H9 (cell line): Measurements from ENCODE around the gene PDPN. TPM values are rescaled to one million over a fixed set of nuclear protein-coding genes. Genes with fewer than 3 reads are reported as not detected.

Source experiments
- DNase-seq: peaks from one replicate; pipeline ENCODE4 v3.0.0-alpha.2; 2017
- H2AFZ ChIP-seq: one replicate; pipeline ENCODE4 v1.6.1; 2013; ENCODE audit warnings: mild to moderate bottlenecking, low read length, control low read depth, moderate library complexity
- H2AK5ac ChIP-seq: 2 replicates; pipeline ENCODE4 v1.6.1; 2013; ENCODE audit warnings: low read length, control low read depth, mixed read lengths; ENCODE audit not compliant: insufficient read length
- H2BK120ac ChIP-seq: one replicate; pipeline ENCODE4 v1.6.1; 2013; ENCODE audit warnings: low read depth, mild to moderate bottlenecking, low read length, control low read depth, inconsistent platforms; ENCODE audit not compliant: poor library complexity, severe bottlenecking
- H2BK12ac ChIP-seq: 2 replicates; pipeline ENCODE4 v1.6.1; 2013; ENCODE audit warnings: low read length, control low read depth, mixed read lengths, low read depth; ENCODE audit not compliant: insufficient read length
- H2BK15ac ChIP-seq: 2 replicates; pipeline ENCODE4 v1.6.1; 2013; ENCODE audit warnings: low read depth, low read length, control low read depth
- H2BK20ac ChIP-seq: one replicate; pipeline ENCODE4 v1.6.1; 2013; ENCODE audit warnings: low read depth, mild to moderate bottlenecking, low read length, control low read depth, inconsistent platforms; ENCODE audit not compliant: poor library complexity, severe bottlenecking
- H2BK5ac ChIP-seq: 2 replicates; pipeline ENCODE4 v1.6.1; 2013; ENCODE audit warnings: low read length, control low read depth, mixed read lengths; ENCODE audit not compliant: insufficient read length
- H3K14ac ChIP-seq: 2 replicates; pipeline ENCODE4 v1.6.1; 2013; ENCODE audit warnings: low read length, control low read depth; ENCODE audit not compliant: insufficient read depth
- H3K18ac ChIP-seq: 2 replicates; pipeline ENCODE4 v1.6.1; 2013; ENCODE audit warnings: low read depth, mild to moderate bottlenecking, mixed read lengths, low read length, control low read depth; ENCODE audit not compliant: insufficient read length
- H3K23ac ChIP-seq: 2 replicates; pipeline ENCODE4 v1.6.1; 2013; ENCODE audit warnings: low read length, control low read depth, mixed read lengths, low read depth; ENCODE audit not compliant: insufficient read length
- H3K23me2 ChIP-seq: 2 replicates; pipeline ENCODE4 v1.6.1; 2013; ENCODE audit warnings: low read depth, mild to moderate bottlenecking, mixed read lengths, low read length, control low read depth; ENCODE audit not compliant: insufficient read length, poor library complexity, severe bottlenecking
- H3K27ac ChIP-seq: 2 replicates; pipeline ENCODE4 v1.5.1; 2013; ENCODE audit warnings: low read length, control low read depth, mixed read lengths, low read depth; ENCODE audit not compliant: insufficient read length
- H3K27me3 ChIP-seq: 2 replicates; pipeline ENCODE4 v1.6.1; 2013; ENCODE audit warnings: low read length, control low read depth, inconsistent platforms; ENCODE audit not compliant: insufficient read depth
- H3K4ac ChIP-seq: 2 replicates; pipeline ENCODE4 v1.6.1; 2013; ENCODE audit warnings: low read depth, mild to moderate bottlenecking, control low read depth, inconsistent platforms, low read length, moderate library complexity
- H3K4me1 ChIP-seq: 2 replicates; pipeline ENCODE4 v1.6.1; 2013; ENCODE audit warnings: low read length, control low read depth, inconsistent platforms; ENCODE audit not compliant: insufficient read depth
- H3K4me2 ChIP-seq: 2 replicates; pipeline ENCODE4 v1.6.1; 2013; ENCODE audit warnings: low read length, control low read depth, mixed read lengths; ENCODE audit not compliant: insufficient read length, insufficient read depth
- H3K56ac ChIP-seq: 2 replicates; pipeline ENCODE4 v1.6.1; 2013; ENCODE audit warnings: low read depth, mild to moderate bottlenecking, mixed read lengths, low read length, control low read depth; ENCODE audit not compliant: insufficient read length
- H3K79me1 ChIP-seq: 2 replicates; pipeline ENCODE4 v1.6.1; 2013; ENCODE audit warnings: low read depth, mild to moderate bottlenecking, moderate library complexity, low read length, control low read depth, inconsistent platforms; ENCODE audit not compliant: insufficient read depth, poor library complexity, severe bottlenecking
- H3K79me2 ChIP-seq: 2 replicates; pipeline ENCODE4 v1.6.1; 2013; ENCODE audit warnings: low read length, control low read depth, inconsistent platforms; ENCODE audit not compliant: insufficient read depth
- H3K9ac ChIP-seq: 2 replicates; pipeline ENCODE4 v1.6.1; 2013; ENCODE audit warnings: low read length, control low read depth, mixed read lengths; ENCODE audit not compliant: insufficient read length; ENCODE audit errors: extremely low read depth
- H3K9me3 ChIP-seq: one replicate; pipeline ENCODE4 v1.6.1; 2013; ENCODE audit warnings: low read depth, low read length, inconsistent platforms; ENCODE audit not compliant: control insufficient read depth
- H3T11ph ChIP-seq: one replicate; pipeline ENCODE4 v1.6.1; 2013; ENCODE audit warnings: mild to moderate bottlenecking, low read length, control low read depth, inconsistent platforms
- H4K20me1 ChIP-seq: one replicate; pipeline ENCODE4 v1.6.1; 2013; ENCODE audit not compliant: control insufficient read depth, insufficient read length, insufficient read depth
- H4K5ac ChIP-seq: 2 replicates; pipeline ENCODE4 v1.6.1; 2013; ENCODE audit warnings: low read depth, mild to moderate bottlenecking, mixed read lengths, low read length, control low read depth; ENCODE audit not compliant: insufficient read length
- H4K8ac ChIP-seq: replicated peaks from 2 replicates; pipeline ENCODE4 v1.6.1; 2013; ENCODE audit warnings: low read length, control low read depth, mixed read lengths, low read depth; ENCODE audit not compliant: insufficient read length
- H4K91ac ChIP-seq: 2 replicates; pipeline ENCODE4 v1.6.1; 2013; ENCODE audit warnings: low read depth, mild to moderate bottlenecking, moderate library complexity, mixed read lengths, low read length, control low read depth; ENCODE audit not compliant: insufficient read length
- H3K27ac Mint-ChIP-seq, 3 experiments: 2 replicates in 2 of 3; 3 replicates in 1 of 3; pipeline ENCODE4 v1.8.0; 2020 to 2021; ENCODE audit warnings: mixed read lengths in 3 of 3, mild to moderate bottlenecking in 1 of 3, moderate library complexity in 1 of 3
- H3K27me3 Mint-ChIP-seq: 2 replicates; pipeline ENCODE4 v1.8.0; 2021; ENCODE audit warnings: low read depth, mild to moderate bottlenecking, moderate library complexity, mixed read lengths
- H3K36me3 Mint-ChIP-seq, 3 experiments: 2 replicates in 2 of 3; 3 replicates in 1 of 3; pipeline ENCODE4 v1.8.0; 2020 to 2021; ENCODE audit warnings: low read depth in 3 of 3, mixed read lengths in 3 of 3; ENCODE audit not compliant: insufficient read depth in 1 of 3
- H3K4me1 Mint-ChIP-seq, 2 experiments: 2 replicates each; pipeline ENCODE4 v1.8.0; 2020; ENCODE audit warnings: mixed read lengths in 2 of 2
- H3K4me3 Mint-ChIP-seq, 2 experiments: 2 replicates in 1 of 2; 3 replicates in 1 of 2; pipeline ENCODE4 v1.8.0; 2020 to 2021; ENCODE audit warnings: mild to moderate bottlenecking in 2 of 2, mixed read lengths in 2 of 2, moderate library complexity in 1 of 2
- H3K9me3 Mint-ChIP-seq, 2 experiments: 2 replicates in 1 of 2; 3 replicates in 1 of 2; pipeline ENCODE4 v1.8.0; 2020; ENCODE audit warnings: mild to moderate bottlenecking in 2 of 2, mixed read lengths in 2 of 2, moderate library complexity in 1 of 2
- WGBS: extraction: QIAGEN DNeasy Blood & Tissue Kit; methylation state at CpG from one replicate; pipeline ENCODE4 v1.1.7; 2013; ENCODE audit warnings: missing lambda C conversion rate, low lambda C conversion rate, mixed read lengths; ENCODE audit not compliant: insufficient read length; ENCODE audit errors: extremely low coverage; 5-methylcytosine and 5-hydroxymethylcytosine counted together
- total RNA-seq: library from RNA; stranded (reverse); gene quantifications from 2 replicates; pipeline ENCODE4 v1.2.1, GENCODE V29; 2021
- TF ChIP-seq, protein P1 (sequence below): fragments of 200-600 bp; sonication (generic); conservative IDR thresholded peaks from 3 replicates; pipeline ENCODE4 v1.8.0; 2021; ENCODE audit warnings: antibody characterized with exemption, mild to moderate bottlenecking

The PDPN gene
- total RNA-seq, 1 experiment from 2014 or later = 205 TPM

GRCh38 chr1:13549521-13549920, 34.1 kb upstream of the PDPN start:
- no peak overlapping the region for H3K9ac ChIP-seq
- no peak overlapping the region for H3K23ac ChIP-seq
- H4K5ac ChIP-seq = no peak overlapping the region
- no peaks in the 10 kb centered on the region; the same call in none of the 2 replicates for H3K4me1 ChIP-seq
- H3T11ph ChIP-seq = no peak overlapping the region
- no peak overlapping the region for H2AK5ac ChIP-seq
- H3K14ac ChIP-seq = no peak overlapping the region
- TF ChIP-seq, protein P1, sequence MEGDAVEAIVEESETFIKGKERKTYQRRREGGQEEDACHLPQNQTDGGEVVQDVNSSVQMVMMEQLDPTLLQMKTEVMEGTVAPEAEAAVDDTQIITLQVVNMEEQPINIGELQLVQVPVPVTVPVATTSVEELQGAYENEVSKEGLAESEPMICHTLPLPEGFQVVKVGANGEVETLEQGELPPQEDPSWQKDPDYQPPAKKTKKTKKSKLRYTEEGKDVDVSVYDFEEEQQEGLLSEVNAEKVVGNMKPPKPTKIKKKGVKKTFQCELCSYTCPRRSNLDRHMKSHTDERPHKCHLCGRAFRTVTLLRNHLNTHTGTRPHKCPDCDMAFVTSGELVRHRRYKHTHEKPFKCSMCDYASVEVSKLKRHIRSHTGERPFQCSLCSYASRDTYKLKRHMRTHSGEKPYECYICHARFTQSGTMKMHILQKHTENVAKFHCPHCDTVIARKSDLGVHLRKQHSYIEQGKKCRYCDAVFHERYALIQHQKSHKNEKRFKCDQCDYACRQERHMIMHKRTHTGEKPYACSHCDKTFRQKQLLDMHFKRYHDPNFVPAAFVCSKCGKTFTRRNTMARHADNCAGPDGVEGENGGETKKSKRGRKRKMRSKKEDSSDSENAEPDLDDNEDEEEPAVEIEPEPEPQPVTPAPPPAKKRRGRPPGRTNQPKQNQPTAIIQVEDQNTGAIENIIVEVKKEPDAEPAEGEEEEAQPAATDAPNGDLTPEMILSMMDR = no peak
- no peak overlapping the region for H3K4ac ChIP-seq
- no peak overlapping the region for H2BK20ac ChIP-seq
- H3K79me1 ChIP-seq = no peaks in the 10 kb centered on the region
- H3K18ac ChIP-seq = no peak overlapping the region
- no peak overlapping the region for H3K27ac ChIP-seq
- no peaks in the 10 kb centered on the region for H4K20me1 ChIP-seq
- WGBS = no CpG with 5 or more reads among the region's 3 CpGs
- Mint-ChIP-seq H3K4me1 (peaks cover 6 to 12% of the 10 kb centered on the region in 2 experiments), H3K36me3 (no peaks in the 10 kb centered on the region), H3K9me3 (no peaks in the 10 kb centered on the region), H3K27me3 (no peaks in the 10 kb centered on the region; the same call in 1 of the 2 replicates), H3K4me3 (no peak overlapping the region), H3K27ac (peak overlapping the region in 1 of 3 experiments; percentile 80; a peak in 1 of 7 replicates)
- no peak overlapping the region for H2BK15ac ChIP-seq
- H2BK120ac ChIP-seq = no peak overlapping the region
- H4K8ac ChIP-seq = no peak overlapping the region
- H3K9me3 ChIP-seq = no peaks in the 10 kb centered on the region
- no peaks in the 10 kb centered on the region for H3K79me2 ChIP-seq
- H3K27me3 ChIP-seq = no peaks in the 10 kb centered on the region
- DNase-seq = no peak
- no peak overlapping the region for H4K91ac ChIP-seq
- H3K4me2 ChIP-seq = no peak overlapping the region
- H3K56ac ChIP-seq = no peak overlapping the region
- H2AFZ ChIP-seq = no peak overlapping the region
- H2BK5ac ChIP-seq = no peak overlapping the region
- no peaks in the 10 kb centered on the region for H3K23me2 ChIP-seq
- no peak overlapping the region for H2BK12ac ChIP-seq
